ENCODE results near the gene HOXA9. TPM values are rescaled to one million over a fixed set of nuclear protein-coding genes. Genes with fewer than 3 reads are reported as not detected.

The HOXA9 gene
- total and polyA plus RNA-seq, 10 of the 15 experiments (the other 5 are each of a cell fraction or from before 2014, with no cell fraction given): not detected

DNA sequence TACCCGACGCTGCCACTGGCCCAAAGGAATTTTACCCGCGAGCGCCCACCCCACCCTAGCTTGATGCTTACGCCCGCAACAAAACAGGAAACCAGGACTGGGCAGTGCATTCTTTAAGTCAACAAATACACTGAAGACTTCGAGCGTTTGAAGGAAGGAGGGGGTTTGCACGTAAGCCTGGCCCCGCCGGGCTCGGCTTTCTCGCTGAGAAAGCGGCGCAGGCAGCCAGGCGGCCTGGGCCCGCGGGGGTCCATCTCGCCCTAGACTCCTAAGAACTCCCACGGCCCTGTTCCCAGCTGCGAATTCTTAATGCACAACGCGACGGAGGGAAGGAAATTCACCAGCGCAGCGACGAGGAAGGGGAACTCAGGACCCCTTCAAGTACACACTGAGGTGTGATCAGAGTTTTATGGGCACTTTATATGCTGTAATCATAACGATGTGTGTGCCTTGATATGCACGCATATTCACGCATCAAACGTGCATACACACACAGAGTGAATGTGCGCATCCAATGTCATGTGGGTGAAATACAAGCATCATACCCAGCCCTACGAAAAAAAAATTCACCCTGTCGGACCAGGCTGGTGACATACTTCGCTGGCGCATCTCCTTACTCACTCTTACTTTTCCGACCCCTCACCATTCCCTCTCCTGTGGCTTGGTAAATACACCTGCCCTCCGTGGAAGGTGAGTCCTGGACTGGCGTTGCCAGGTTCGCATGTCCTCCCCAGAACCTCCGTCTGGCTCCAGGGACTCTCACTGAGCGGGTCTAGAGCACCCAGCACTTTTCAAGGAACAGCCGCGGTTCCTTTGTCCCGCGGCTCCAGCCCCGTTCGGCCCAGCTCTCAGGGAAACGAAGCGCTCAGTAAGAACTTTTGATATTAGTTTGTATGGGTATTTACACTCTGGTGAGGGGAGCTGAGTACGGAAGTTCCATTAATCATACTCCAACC, 40.3 kb upstream of the HOXA9 start:
- peaks cover 23 to 43% of the 10 kb centered on the region in 2 experiments for H3K27me3 ChIP-seq (replicated peaks in 1 of 2; ENCODE audit: control insufficient read depth in 2 of 2, insufficient read depth in 2 of 2, low read length in 1 of 2)
- H3K79me2 ChIP-seq (ENCODE audit: control insufficient read depth, insufficient read depth, low read length): no peaks in the 10 kb centered on the region
- H4K20me1 ChIP-seq (ENCODE audit: control insufficient read depth, insufficient read depth): no peaks in the 10 kb centered on the region
- ChIA-PET SMC1A (ENCODE audit: uncharacterized antibody, unreplicated experiment) (no interaction called here), POLR2A (no interaction called here), RAD21 (ENCODE audit: unreplicated experiment) (interaction anchor here (0.5 kb wide), 1 partner anchor 1061 kb away, joined by 3 read pairs; no protein-coding TSS in a partner anchor), CTCF (interaction anchor here (1.8 kb wide), 1 partner anchor 10 kb away, joined by 8 read pairs; no protein-coding TSS in a partner anchor)
- H3K9ac ChIP-seq (ENCODE audit: control insufficient read depth, insufficient read depth, low read length): no peak overlapping the region
- no peak for FAIRE-seq
- H3K9me3 ChIP-seq (replicated peaks; ENCODE audit: control insufficient read depth, insufficient read depth, low read length): no peaks in the 10 kb centered on the region
- intact Hi-C loops (cut with micrococcal nuclease; ENCODE audit: unreplicated experiment): no loop called here
- no peak for DNase-seq (ENCODE audit: low read depth, low spot score)
- in situ Hi-C loops (cut with MboI): no loop called here
- no TSS peak for BruUV-seq (replicated peaks)
- H3K36me3 ChIP-seq (ENCODE audit: control insufficient read depth in 2 of 2, insufficient read depth in 2 of 2, low read length in 1 of 2): no peaks in the 10 kb centered on the region
- TF ChIP-seq ETV6 (conservative IDR thresholded peaks at IDR 0.05 in 1 of 2, IDR thresholded peaks at IDR 0.05 in 1 of 2; ENCODE audit: borderline replicate concordance in 1 of 2, low read depth in 1 of 2) (no peak), GATAD2B (conservative IDR thresholded peaks at IDR 0.05; ENCODE audit: low read depth) (no peak), SUZ12 (IDR thresholded peaks at IDR 0.05; ENCODE audit: unreplicated experiment) (no peak), POLR2AphosphoS5 (IDR thresholded peaks at IDR 0.05; ENCODE audit: low read length) (no peak), ZSCAN29 (IDR thresholded peaks at IDR 0.05) (no peak), TARDBP (IDR thresholded peaks at IDR 0.05; ENCODE audit: borderline replicate concordance) (no peak), NBN (IDR thresholded peaks at IDR 0.05) (no peak), SRF (IDR thresholded peaks at IDR 0.05; ENCODE audit: low read depth in 2 of 2, low read length in 2 of 2) (no peak), ZBED1 (IDR thresholded peaks at IDR 0.05; ENCODE audit: borderline replicate concordance) (no peak), FOS (IDR thresholded peaks at IDR 0.05; ENCODE audit: borderline replicate concordance, extremely low read depth, insufficient read length) (no peak), ZNF384 (IDR thresholded peaks at IDR 0.05; ENCODE audit: borderline replicate concordance, low read depth, low read length) (no peak)
- TF ChIP-seq, protein P1, sequence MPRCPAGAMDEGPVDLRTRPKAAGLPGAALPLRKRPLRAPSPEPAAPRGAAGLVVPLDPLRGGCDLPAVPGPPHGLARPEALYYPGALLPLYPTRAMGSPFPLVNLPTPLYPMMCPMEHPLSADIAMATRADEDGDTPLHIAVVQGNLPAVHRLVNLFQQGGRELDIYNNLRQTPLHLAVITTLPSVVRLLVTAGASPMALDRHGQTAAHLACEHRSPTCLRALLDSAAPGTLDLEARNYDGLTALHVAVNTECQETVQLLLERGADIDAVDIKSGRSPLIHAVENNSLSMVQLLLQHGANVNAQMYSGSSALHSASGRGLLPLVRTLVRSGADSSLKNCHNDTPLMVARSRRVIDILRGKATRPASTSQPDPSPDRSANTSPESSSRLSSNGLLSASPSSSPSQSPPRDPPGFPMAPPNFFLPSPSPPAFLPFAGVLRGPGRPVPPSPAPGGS (IDR thresholded peaks at IDR 0.05; ENCODE audit: borderline replicate concordance, insufficient read depth, low read depth, low read length, poor library complexity, severe bottlenecking): no peak
- TF ChIP-seq, protein P2, sequence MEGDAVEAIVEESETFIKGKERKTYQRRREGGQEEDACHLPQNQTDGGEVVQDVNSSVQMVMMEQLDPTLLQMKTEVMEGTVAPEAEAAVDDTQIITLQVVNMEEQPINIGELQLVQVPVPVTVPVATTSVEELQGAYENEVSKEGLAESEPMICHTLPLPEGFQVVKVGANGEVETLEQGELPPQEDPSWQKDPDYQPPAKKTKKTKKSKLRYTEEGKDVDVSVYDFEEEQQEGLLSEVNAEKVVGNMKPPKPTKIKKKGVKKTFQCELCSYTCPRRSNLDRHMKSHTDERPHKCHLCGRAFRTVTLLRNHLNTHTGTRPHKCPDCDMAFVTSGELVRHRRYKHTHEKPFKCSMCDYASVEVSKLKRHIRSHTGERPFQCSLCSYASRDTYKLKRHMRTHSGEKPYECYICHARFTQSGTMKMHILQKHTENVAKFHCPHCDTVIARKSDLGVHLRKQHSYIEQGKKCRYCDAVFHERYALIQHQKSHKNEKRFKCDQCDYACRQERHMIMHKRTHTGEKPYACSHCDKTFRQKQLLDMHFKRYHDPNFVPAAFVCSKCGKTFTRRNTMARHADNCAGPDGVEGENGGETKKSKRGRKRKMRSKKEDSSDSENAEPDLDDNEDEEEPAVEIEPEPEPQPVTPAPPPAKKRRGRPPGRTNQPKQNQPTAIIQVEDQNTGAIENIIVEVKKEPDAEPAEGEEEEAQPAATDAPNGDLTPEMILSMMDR (IDR thresholded peaks at IDR 0.05 in 2 of 3, conservative IDR thresholded peaks at IDR 0.05 in 1 of 3; ENCODE audit: control insufficient read depth in 2 of 3, extremely low read depth in 1 of 3, insufficient read depth in 1 of 3, low read depth in 3 of 3, low read length in 3 of 3): no peak
- TF ChIP-seq, protein P3, sequence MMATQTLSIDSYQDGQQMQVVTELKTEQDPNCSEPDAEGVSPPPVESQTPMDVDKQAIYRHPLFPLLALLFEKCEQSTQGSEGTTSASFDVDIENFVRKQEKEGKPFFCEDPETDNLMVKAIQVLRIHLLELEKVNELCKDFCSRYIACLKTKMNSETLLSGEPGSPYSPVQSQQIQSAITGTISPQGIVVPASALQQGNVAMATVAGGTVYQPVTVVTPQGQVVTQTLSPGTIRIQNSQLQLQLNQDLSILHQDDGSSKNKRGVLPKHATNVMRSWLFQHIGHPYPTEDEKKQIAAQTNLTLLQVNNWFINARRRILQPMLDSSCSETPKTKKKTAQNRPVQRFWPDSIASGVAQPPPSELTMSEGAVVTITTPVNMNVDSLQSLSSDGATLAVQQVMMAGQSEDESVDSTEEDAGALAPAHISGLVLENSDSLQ (IDR thresholded peaks at IDR 0.05): no peak
- no peak overlapping the region for H2AFZ ChIP-seq (ENCODE audit: control insufficient read depth, low read depth, low read length)
- no peak overlapping the region for H3K4me3 ChIP-seq
- ATAC-seq: no peak
- WGBS (ENCODE audit: insufficient coverage, insufficient replicate concordance, low lambda C conversion rate, missing lambda C conversion rate): 19% methylated on average over 47 of the region's 52 CpGs
- H3K27ac ChIP-seq (ENCODE audit: control insufficient read depth, insufficient read depth): no peak overlapping the region
- no peaks in the 10 kb centered on the region for H3K4me1 ChIP-seq (ENCODE audit: control insufficient read depth, insufficient read depth, low read length)
- H3K4me2 ChIP-seq (ENCODE audit: control insufficient read depth, insufficient read depth): no peak overlapping the region

Measured in GM12878 (cell line).